H1 (cell line): ENCODE data around the gene CCDC91. TPM values are rescaled to one million over a fixed set of nuclear protein-coding genes. Genes with fewer than 3 reads are reported as not detected.

ENCODE experiments used
- ATF3 ChIP-seq: IDR thresholded peaks from 2 replicates; pipeline ENCODE4 v1.6.1; 2011; ENCODE audit warnings: low read depth, mild to moderate bottlenecking, low read length; ENCODE audit not compliant: insufficient read depth
- CREB1 ChIP-seq: IDR thresholded peaks from 2 replicates; pipeline ENCODE4 v1.6.1; 2012; ENCODE audit warnings: inconsistent platforms
- polyA plus RNA-seq, 7 experiments: library from polyadenylated mRNA; depleted of rRNA in 3 of 7; stranded (reverse) in 5 of 7; unstranded in 2 of 7; fragments of >200 nt in 5 of 7; fragments of 200-250 nt in 2 of 7; gene quantifications; 1 replicate in 5 of 7; 2 replicates in 1 of 7; 4 replicates in 1 of 7; pipeline versions ENCODE4 v1.2.1 to v1.2.3, GENCODE V29; 2011 to 2013; ENCODE audit warnings: missing spikeins in 2 of 7, mixed read lengths in 2 of 7
- total RNA-seq: library from RNA; stranded (reverse); fragmentation: NEBNext Ultra II Directional; extraction: Animal tissue kit (Norgen Biotek cat#: 25700); gene quantifications from 2 replicates; pipeline ENCODE4 v1.2.1, GENCODE V29; 2021

The CCDC91 gene
- total and polyA plus RNA-seq, 2 of the 8 experiments (the other 6 are each of a cell fraction or from before 2014, with no cell fraction given) = 8.6 to 23.1 TPM

GRCh38 chr12:28223858-28224257 lies 33.6 kb downstream of the CCDC91 start (continued):
- TF ChIP-seq ATF3 (no peak), CREB1 (no peak)
